Parathyroid adenoma (tissue), 2 donors: Measurements from ENCODE around the gene DISP2.

ENCODE experiments used
- H2AFZ ChIP-seq: fragments of 300-600 bp; sonication (generic); one replicate; pipeline ENCODE4 v1.7.0; 2017; ENCODE audit warnings: antibody characterized with exemption, mild to moderate bottlenecking
- H3K27ac ChIP-seq: fragments of 300-600 bp; sonication (generic); one replicate; pipeline ENCODE4 v1.7.0; 2017
- H3K27me3 ChIP-seq: fragments of 300-600 bp; sonication (generic); one replicate; pipeline ENCODE4 v1.7.0; 2017; ENCODE audit warnings: low read length; ENCODE audit not compliant: control insufficient read depth, insufficient read depth
- H3K36me3 ChIP-seq: fragments of 300-600 bp; sonication (generic); one replicate; pipeline ENCODE4 v1.7.0; 2017; ENCODE audit warnings: low read length; ENCODE audit not compliant: control insufficient read depth, insufficient read depth
- H3K4me1 ChIP-seq: fragments of 300-600 bp; sonication (generic); one replicate; pipeline ENCODE4 v1.7.0; 2017; ENCODE audit warnings: control low read depth
- H3K4me2 ChIP-seq: fragments of 300-600 bp; sonication (generic); one replicate; pipeline ENCODE4 v1.7.0; 2017; ENCODE audit warnings: low read length
- H3K4me3 ChIP-seq: fragments of 300-600 bp; sonication (generic); one replicate; pipeline ENCODE4 v1.7.0; 2017; ENCODE audit warnings: low read depth, low read length
- H3K79me2 ChIP-seq: fragments of 300-600 bp; sonication (generic); one replicate; pipeline ENCODE4 v1.7.0; 2017; ENCODE audit warnings: control low read depth
- H3K9ac ChIP-seq: fragments of 300-600 bp; sonication (generic); one replicate; pipeline ENCODE4 v1.7.0; 2017; ENCODE audit warnings: mild to moderate bottlenecking
- H3K9me3 ChIP-seq: fragments of 300-600 bp; sonication (generic); one replicate; pipeline ENCODE4 v1.7.0; 2017; ENCODE audit warnings: low read length; ENCODE audit not compliant: control insufficient read depth
- TF ChIP-seq, protein P1 (sequence below): fragments of 300-600 bp; sonication (generic); IDR thresholded peaks from one replicate; pipeline ENCODE4 v1.7.0; 2017; ENCODE audit warnings: antibody characterized with exemption, mild to moderate bottlenecking
- donor health status: primary hyperparathyroidism.

The DISP2 gene

DNA sequence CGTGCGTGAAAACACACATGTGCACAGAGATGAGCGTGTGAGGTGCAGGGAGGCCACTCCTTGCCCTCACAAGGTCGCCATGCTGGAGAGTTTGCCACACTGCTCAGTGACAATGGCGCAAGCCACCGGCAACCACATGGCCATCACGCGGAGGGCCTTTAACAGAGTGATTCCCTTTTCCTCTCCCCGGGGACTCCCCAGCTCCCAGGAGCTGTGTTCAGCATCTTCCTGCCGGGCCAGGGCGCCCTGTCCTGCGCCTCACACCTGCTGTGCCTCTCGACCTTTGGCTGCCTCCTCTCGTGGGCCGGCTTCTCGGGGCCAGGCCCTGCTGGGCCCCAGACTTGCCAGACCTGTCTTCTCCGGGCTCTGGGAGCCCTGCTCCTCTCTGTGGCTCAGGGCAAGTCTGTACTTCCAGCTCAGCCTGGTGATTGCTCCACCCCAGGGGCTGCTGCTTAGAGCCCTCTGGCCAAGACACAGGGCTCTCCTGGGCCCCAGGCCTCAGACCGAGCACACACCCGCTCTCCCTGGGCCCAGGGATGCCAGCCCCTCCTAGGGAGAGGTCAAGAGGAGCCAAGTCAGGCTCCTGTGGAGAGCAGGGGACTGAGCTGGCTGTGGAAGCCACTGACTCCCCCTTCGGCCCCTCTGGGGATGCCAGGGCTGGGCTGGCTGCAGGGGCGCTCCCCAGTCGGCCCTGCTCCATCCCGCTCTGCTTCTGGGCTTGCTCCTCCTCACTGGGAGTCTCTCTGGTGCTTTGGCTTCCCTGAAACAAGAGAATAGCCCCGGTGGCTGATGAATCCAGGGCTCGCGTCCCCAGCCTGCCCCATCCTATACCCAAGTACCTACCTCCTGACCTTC, 22.9 kb upstream of the DISP2 start:
- no peaks in the 10 kb centered on the region for H3K27me3 ChIP-seq
- H3K9ac ChIP-seq: no peak overlapping the region
- no peak overlapping the region for H2AFZ ChIP-seq
- H3K4me3 ChIP-seq: no peak overlapping the region
- H3K36me3 ChIP-seq: no peaks in the 10 kb centered on the region
- peaks cover 18% of the 10 kb centered on the region for H3K4me1 ChIP-seq
- peak overlapping the region; percentile 68 for H3K27ac ChIP-seq
- peaks cover 12% of the 10 kb centered on the region for H3K79me2 ChIP-seq
- H3K9me3 ChIP-seq: no peaks in the 10 kb centered on the region
- TF ChIP-seq, protein P1, sequence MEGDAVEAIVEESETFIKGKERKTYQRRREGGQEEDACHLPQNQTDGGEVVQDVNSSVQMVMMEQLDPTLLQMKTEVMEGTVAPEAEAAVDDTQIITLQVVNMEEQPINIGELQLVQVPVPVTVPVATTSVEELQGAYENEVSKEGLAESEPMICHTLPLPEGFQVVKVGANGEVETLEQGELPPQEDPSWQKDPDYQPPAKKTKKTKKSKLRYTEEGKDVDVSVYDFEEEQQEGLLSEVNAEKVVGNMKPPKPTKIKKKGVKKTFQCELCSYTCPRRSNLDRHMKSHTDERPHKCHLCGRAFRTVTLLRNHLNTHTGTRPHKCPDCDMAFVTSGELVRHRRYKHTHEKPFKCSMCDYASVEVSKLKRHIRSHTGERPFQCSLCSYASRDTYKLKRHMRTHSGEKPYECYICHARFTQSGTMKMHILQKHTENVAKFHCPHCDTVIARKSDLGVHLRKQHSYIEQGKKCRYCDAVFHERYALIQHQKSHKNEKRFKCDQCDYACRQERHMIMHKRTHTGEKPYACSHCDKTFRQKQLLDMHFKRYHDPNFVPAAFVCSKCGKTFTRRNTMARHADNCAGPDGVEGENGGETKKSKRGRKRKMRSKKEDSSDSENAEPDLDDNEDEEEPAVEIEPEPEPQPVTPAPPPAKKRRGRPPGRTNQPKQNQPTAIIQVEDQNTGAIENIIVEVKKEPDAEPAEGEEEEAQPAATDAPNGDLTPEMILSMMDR: no peak
- H3K4me2 ChIP-seq: no peak overlapping the region

DNA sequence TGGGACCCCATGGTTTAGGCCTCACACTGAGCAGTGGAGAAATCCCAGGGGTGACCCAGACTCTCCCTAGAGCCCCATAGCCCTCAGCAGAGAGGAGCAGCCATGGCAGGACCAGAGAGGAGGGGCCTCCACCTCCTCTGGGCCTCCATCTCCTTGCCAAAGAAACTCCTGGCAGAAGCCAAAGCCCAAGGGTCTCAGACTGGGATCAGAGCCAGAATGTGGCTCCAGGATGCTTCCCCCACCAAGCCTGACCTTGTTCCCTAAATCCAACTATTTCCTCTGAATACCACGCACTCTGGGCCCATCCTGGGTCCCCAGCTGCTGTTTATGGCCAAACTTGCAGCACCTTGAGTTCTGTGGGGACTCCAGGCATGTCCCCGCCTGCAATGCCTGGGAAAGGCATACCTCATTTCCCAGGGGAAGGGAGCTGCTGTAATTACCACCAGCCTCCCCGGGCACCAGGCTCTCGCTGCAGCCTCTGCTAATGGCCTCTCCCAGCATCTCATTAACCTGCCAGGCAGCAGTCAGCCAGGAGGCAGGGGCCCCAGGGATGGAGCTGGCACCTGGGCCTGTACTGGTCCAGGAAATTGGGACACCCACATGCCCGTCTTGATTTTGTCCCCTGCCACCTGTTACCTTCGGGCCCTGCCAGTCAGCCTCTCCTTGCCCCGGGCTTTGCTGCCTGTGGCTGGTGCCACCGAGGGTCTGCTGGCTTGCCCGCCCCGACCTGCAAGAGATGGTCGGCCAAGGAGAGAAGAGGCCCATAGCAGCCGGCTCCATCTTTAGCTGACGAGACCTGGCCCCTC, 21.9 kb upstream of the DISP2 start:
- Histone ChIP-seq H3K79me2 (peaks cover 12% of the 10 kb centered on the region), H3K27ac (no peak overlapping the region), H3K9me3 (no peaks in the 10 kb centered on the region), H3K4me1 (peaks cover 20% of the 10 kb centered on the region), H3K4me2 (no peak overlapping the region), H3K36me3 (no peaks in the 10 kb centered on the region), H3K9ac (no peak overlapping the region), H2AFZ (no peak overlapping the region), H3K4me3 (no peak overlapping the region), H3K27me3 (no peaks in the 10 kb centered on the region)
- TF ChIP-seq, protein P1: no peak

DNA sequence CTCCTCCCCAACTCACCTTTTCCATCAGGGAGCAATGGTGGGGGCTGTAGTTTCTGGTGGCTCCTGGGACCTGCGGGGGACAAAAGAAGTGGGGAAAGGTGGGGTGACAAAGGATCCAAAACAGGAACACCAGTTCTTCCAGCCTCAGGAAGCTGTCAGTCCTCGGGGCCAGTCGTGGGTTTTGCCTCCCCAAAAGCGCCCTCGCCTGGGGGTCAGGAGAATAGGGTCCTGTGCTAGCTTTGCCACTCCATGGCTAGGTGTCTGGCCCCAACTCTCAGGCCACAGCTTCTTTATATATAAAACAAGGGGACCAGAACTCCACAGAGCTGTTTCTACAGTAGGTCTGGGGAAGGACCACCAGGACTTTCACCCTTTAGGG, 21.3 kb upstream of the DISP2 start:
- TF ChIP-seq, protein P1: no peak

DNA sequence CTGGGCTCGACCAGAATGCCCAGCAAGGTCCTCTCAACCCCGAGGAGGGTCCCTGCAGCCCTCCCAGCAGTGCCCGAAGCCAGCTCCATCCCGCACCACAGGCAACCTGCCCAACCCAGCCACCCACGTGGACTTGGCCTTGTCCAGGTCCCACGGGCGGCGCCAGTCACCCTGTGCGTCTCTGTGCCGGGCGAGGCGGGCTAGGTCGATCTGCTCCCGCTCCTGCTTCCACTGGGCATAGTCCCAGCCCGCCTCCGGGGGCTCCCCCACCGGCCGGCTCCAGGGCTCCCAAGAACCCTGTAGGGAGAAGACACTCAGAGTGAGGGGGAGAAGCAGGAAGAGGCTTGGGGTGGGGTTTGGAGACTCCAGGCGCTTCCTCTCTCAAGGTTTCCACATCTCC, 20.4 kb upstream of the DISP2 start:
- Histone ChIP-seq H3K27me3 (no peaks in the 10 kb centered on the region), H2AFZ (no peak overlapping the region), H3K9ac (no peak overlapping the region), H3K9me3 (no peaks in the 10 kb centered on the region), H3K4me1 (peaks cover 23% of the 10 kb centered on the region), H3K4me2 (no peak overlapping the region), H3K27ac (no peak overlapping the region), H3K36me3 (no peaks in the 10 kb centered on the region), H3K4me3 (no peak overlapping the region), H3K79me2 (peaks cover 12% of the 10 kb centered on the region)
- TF ChIP-seq, protein P1: no peak

More for the DNA sequence above, 21.3 kb upstream of the DISP2 start:
- no peak overlapping the region for H2AFZ ChIP-seq
- H3K4me2 ChIP-seq: no peak overlapping the region
- H3K79me2 ChIP-seq: peaks cover 12% of the 10 kb centered on the region
- H3K9ac ChIP-seq: no peak overlapping the region
- no peak overlapping the region for H3K27ac ChIP-seq
- H3K4me1 ChIP-seq: peaks cover 23% of the 10 kb centered on the region
- H3K4me3 ChIP-seq: no peak overlapping the region
- no peaks in the 10 kb centered on the region for H3K9me3 ChIP-seq
- no peaks in the 10 kb centered on the region for H3K36me3 ChIP-seq
- H3K27me3 ChIP-seq: no peaks in the 10 kb centered on the region
